ENCODE data around the gene TMEM209.

TMEM209 gene

GRCh38 chr7:130143986-130144311, 61.3 kb downstream of the TMEM209 start:
- no peak for DNase-seq (ENCODE audit: low spot score)

GRCh38 chr7:130143334-130143732, 61.9 kb downstream of the TMEM209 start:
- DNase-seq (ENCODE audit: low spot score): no peak

GRCh38 chr7:130142654-130143333, 62.4 kb downstream of the TMEM209 start:
- no peak for DNase-seq (ENCODE audit: low spot score)

- DNase-seq (ENCODE audit: low spot score): no peak
Measured at GRCh38 chr7:130141884-130142653, 63.1 kb downstream of the TMEM209 start.

- no peak for DNase-seq (ENCODE audit: low spot score)
Measured at GRCh38 chr7:130141161-130141883, 63.9 kb downstream of the TMEM209 start.

GRCh38 chr7:130140551-130141160, 64.5 kb downstream of the TMEM209 start:
- DNase-seq (ENCODE audit: low spot score): no peak

GRCh38 chr7:130139193-130139960, 65.8 kb downstream of the TMEM209 start:
- no peak for DNase-seq (ENCODE audit: low spot score)

GRCh38 chr7:130137207-130137606, 68.0 kb downstream of the TMEM209 start:
- no peak for DNase-seq (ENCODE audit: low spot score)

GRCh38 chr7:130136579-130137167, 68.5 kb downstream of the TMEM209 start:
- DNase-seq (ENCODE audit: low spot score): no peak

GRCh38 chr7:130135208-130136205, 69.7 kb downstream of the TMEM209 start:
- DNase-seq (ENCODE audit: low spot score): no peak

- DNase-seq (ENCODE audit: low spot score): no peak
Measured at GRCh38 chr7:130134726-130135125, 70.5 kb downstream of the TMEM209 start.

GRCh38 chr7:130134106-130134636, 71.0 kb downstream of the TMEM209 start:
- no peak for DNase-seq (ENCODE audit: low spot score)

- no peak for DNase-seq (ENCODE audit: low spot score)
Measured at GRCh38 chr7:130133029-130133782, 72.0 kb downstream of the TMEM209 start.

GRCh38 chr7:130131964-130132875, 73.0 kb downstream of the TMEM209 start:
- no peak for DNase-seq (ENCODE audit: low spot score)

GRCh38 chr7:130131191-130131834, 73.9 kb downstream of the TMEM209 start:
- DNase-seq (ENCODE audit: low spot score): no peak

- DNase-seq (ENCODE audit: low spot score): no peak
Measured at GRCh38 chr7:130129011-130129411, 76.2 kb downstream of the TMEM209 start.

- DNase-seq (ENCODE audit: low spot score): no peak
Measured at GRCh38 chr7:130127821-130128317, 77.3 kb downstream of the TMEM209 start.
